WTC11 (cell line): ENCODE results near the gene NR2C2AP. TPM values are rescaled to one million over a fixed set of nuclear protein-coding genes. Genes with fewer than 3 reads are reported as not detected.

Source experiments
- ATAC-seq: fragments of 200-7000 bp; cut with Tn5 transposase; 2 replicates; pipeline ENCODE4 v1.10.0; 2021; ENCODE audit warnings: mild to moderate bottlenecking, moderate library complexity
- CTCF ChIA-PET: fragments of 300-600 bp; sonication (Branson Sonifier 250); formaldehyde crosslinking; loops from one replicate; lab custom pipeline; 2021; ENCODE audit warnings: antibody characterized with exemption; lab: Charles Lee
- POLR2A ChIA-PET: fragments of 350-600 bp; sonication (Branson Sonifier 250); formaldehyde crosslinking; loops from one replicate; lab custom pipeline; 2021; ENCODE audit warnings: antibody characterized with exemption; lab: Charles Lee
- DNase-seq: peaks from one replicate; pipeline ENCODE4 v3.0.0; 2021; ENCODE audit warnings: low spot score
- H3K27ac Mint-ChIP-seq: 2 replicates; pipeline ENCODE4 v1.8.0; 2021; ENCODE audit warnings: mixed read lengths
- H3K27me3 Mint-ChIP-seq: 2 replicates; pipeline ENCODE4 v1.8.0; 2021; ENCODE audit warnings: low read depth, mild to moderate bottlenecking, moderate library complexity, mixed read lengths
- H3K36me3 Mint-ChIP-seq: 2 replicates; pipeline ENCODE4 v1.8.0; 2021; ENCODE audit warnings: mixed read lengths
- H3K4me1 Mint-ChIP-seq: 2 replicates; pipeline ENCODE4 v1.8.0; 2022; ENCODE audit warnings: mixed read lengths
- H3K4me3 Mint-ChIP-seq: 2 replicates; pipeline ENCODE4 v1.8.0; 2021; ENCODE audit warnings: mild to moderate bottlenecking, moderate library complexity, mixed read lengths
- H3K9me3 Mint-ChIP-seq: 2 replicates; pipeline ENCODE4 v1.8.0; 2021; ENCODE audit warnings: mixed read lengths
- ELF4 ChIP-seq: sonication (generic); formaldehyde crosslinking; IDR thresholded peaks from 2 replicates; pipeline ENCODE4 v1.8.1; 2022; ENCODE audit warnings: low read depth, mild to moderate bottlenecking, moderate library complexity, missing genetic modification reagents
- GTF2I ChIP-seq: fragments of 250-450 bp; sonication (Bioruptor Pico); conservative IDR thresholded peaks from 2 replicates; pipeline ENCODE4 v1.4.0; 2021; ENCODE audit warnings: mild to moderate bottlenecking
- NR2C2 ChIP-seq: sonication (generic); formaldehyde crosslinking; IDR thresholded peaks from 2 replicates; pipeline ENCODE4 v1.8.0; 2022; ENCODE audit warnings: mild to moderate bottlenecking, missing genetic modification reagents
- PRRX2 ChIP-seq: fragments of 250-450 bp; sonication (Bioruptor Pico); IDR thresholded peaks from 2 replicates; pipeline ENCODE4 v1.8.0; 2021; ENCODE audit warnings: mild to moderate bottlenecking
- SOX15 ChIP-seq: fragments of 250-450 bp; sonication (Bioruptor Pico); IDR thresholded peaks from 2 replicates; pipeline ENCODE4 v1.9.0; 2021; ENCODE audit warnings: mild to moderate bottlenecking
- TEAD4 ChIP-seq: sonication (generic); formaldehyde crosslinking; IDR thresholded peaks from 2 replicates; pipeline ENCODE4 v1.8.0; 2022; ENCODE audit warnings: mild to moderate bottlenecking, missing genetic modification reagents
- ZNF396 ChIP-seq: fragments of 250-450 bp; sonication (Bioruptor Pico); IDR thresholded peaks from 2 replicates; pipeline ENCODE4 v1.8.0; 2021; ENCODE audit warnings: mild to moderate bottlenecking, moderate library complexity, borderline replicate concordance
- ZNF423 ChIP-seq: fragments of 250-450 bp; sonication (Bioruptor Pico); IDR thresholded peaks from 2 replicates; pipeline ENCODE4 v2.1.2; 2022; ENCODE audit warnings: mild to moderate bottlenecking, moderate library complexity
- total RNA-seq: library from RNA; stranded (reverse); gene quantifications from 3 replicates; pipeline ENCODE4 v1.2.3, GENCODE V29; 2021
- TF ChIP-seq, protein P1 (sequence below): sonication (generic); formaldehyde crosslinking; IDR thresholded peaks from 2 replicates; pipeline ENCODE4 v1.8.1; 2023; ENCODE audit warnings: mild to moderate bottlenecking, missing genetic modification reagents
- TF ChIP-seq, protein P2 (sequence below): fragments of 250-450 bp; sonication (Bioruptor Pico); IDR thresholded peaks from 2 replicates; pipeline ENCODE4 v1.8.0; 2021; ENCODE audit warnings: mild to moderate bottlenecking
- TF ChIP-seq, protein P3 (sequence below): sonication (generic); formaldehyde crosslinking; IDR thresholded peaks from 2 replicates; pipeline ENCODE4 v1.8.1; 2023; ENCODE audit warnings: mild to moderate bottlenecking, missing genetic modification reagents, borderline replicate concordance
- TF ChIP-seq, protein P4 (sequence below): fragments of 200-600 bp; IDR thresholded peaks from 2 replicates; pipeline ENCODE4 v1.8.0; 2022; ENCODE audit warnings: antibody characterized with exemption
- TF ChIP-seq, protein P5 (sequence below): sonication (generic); formaldehyde crosslinking; IDR thresholded peaks from 2 replicates; pipeline ENCODE4 v1.8.1; 2023; ENCODE audit warnings: mild to moderate bottlenecking, missing genetic modification reagents, moderate library complexity
- TF ChIP-seq, protein P6 (sequence below): sonication (generic); formaldehyde crosslinking; IDR thresholded peaks from 2 replicates; pipeline ENCODE4 v1.8.0; 2023; ENCODE audit warnings: mild to moderate bottlenecking, missing genetic modification reagents
- TF ChIP-seq, protein P7 (sequence below): sonication (generic); formaldehyde crosslinking; IDR thresholded peaks from 2 replicates; pipeline ENCODE4 v1.8.1; 2023; ENCODE audit warnings: mild to moderate bottlenecking, moderate library complexity, missing genetic modification reagents

The NR2C2AP gene
- total RNA-seq, 1 experiment from 2014 or later: 24.9 TPM

DNA sequence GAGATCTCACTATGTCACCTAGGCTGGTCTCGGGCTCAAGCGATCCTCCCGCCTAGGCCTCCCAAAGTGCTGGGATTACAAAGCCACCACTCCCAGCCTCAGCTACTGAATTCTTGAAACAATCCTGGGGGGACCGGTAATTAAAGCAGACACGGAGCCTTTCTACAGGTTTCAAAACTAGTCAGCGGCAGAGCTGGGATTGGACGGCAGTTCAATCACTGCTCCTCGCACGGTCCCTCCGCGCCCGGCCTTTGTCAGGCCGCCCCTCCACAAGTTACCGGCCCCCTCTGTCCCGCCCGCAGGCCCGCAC, 11.5 kb downstream of the NR2C2AP start:
- CTCF ChIA-PET: interaction anchor here (0.5 to 2.5 kb wide), 7 partner anchors 12 to 151 kb away, joined by 3 to 12 read pairs (median 4); no protein-coding TSS in a partner anchor
- no peaks in the 10 kb centered on the region for H3K27me3 Mint-ChIP-seq
- H3K9me3 Mint-ChIP-seq: no peaks in the 10 kb centered on the region
- ATAC-seq (no peak), DNase-seq (no peak)
- peak overlapping the region; percentile 96 for H3K4me3 Mint-ChIP-seq
- POLR2A ChIA-PET: interaction anchor here (1.5 kb wide), 1 partner anchor 46 kb away, joined by 9 read pairs; no protein-coding TSS in a partner anchor
- H3K36me3 Mint-ChIP-seq: peaks cover 1% of the 10 kb centered on the region; the same call in 1 of the 2 replicates
- H3K4me1 Mint-ChIP-seq: peaks cover 15% of the 10 kb centered on the region; the same call in 1 of the 2 replicates
- 0 out of 2 replicates have a peak, but pooled peaks have one; percentile 38 for TF ChIP-seq TEAD4 (CRISPR knock-in tag)
- 0 out of 2 replicates have a peak, but pooled peaks have one; percentile 24 for TF ChIP-seq NR2C2
- TF ChIP-seq, protein P1, sequence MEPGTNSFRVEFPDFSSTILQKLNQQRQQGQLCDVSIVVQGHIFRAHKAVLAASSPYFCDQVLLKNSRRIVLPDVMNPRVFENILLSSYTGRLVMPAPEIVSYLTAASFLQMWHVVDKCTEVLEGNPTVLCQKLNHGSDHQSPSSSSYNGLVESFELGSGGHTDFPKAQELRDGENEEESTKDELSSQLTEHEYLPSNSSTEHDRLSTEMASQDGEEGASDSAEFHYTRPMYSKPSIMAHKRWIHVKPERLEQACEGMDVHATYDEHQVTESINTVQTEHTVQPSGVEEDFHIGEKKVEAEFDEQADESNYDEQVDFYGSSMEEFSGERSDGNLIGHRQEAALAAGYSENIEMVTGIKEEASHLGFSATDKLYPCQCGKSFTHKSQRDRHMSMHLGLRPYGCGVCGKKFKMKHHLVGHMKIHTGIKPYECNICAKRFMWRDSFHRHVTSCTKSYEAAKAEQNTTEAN (CRISPR knock-in tag): no peak
- peak overlapping the region; percentile 97 for H3K27ac Mint-ChIP-seq

DNA sequence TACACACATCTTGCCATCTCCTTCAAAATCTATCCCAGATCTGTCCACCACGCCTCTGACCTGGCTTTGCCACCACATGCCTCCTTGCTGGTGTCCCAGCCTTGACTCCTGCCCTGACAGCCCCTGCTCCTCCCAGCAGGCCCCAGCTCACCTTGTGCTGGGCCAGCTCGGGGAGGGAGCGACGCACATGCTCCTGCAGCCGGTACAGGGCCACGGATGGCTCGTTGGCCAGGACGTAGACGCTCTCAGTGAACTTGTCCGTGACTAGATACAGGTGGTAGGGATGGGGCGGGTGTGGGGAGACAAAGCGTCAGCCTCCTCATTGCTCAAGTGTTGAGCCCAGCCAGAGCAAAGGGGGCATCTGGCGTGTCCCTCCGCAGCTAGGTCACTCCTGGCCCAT, 16.5 kb downstream of the NR2C2AP start:
- ChIA-PET POLR2A (no interaction called here), CTCF (interaction anchor here (0.5 to 1.8 kb wide), 2 partner anchors 38 to 144 kb away, joined by 3 to 21 read pairs; no protein-coding TSS in a partner anchor)
- Mint-ChIP-seq H3K27me3 (no peaks in the 10 kb centered on the region), H3K9me3 (no peaks in the 10 kb centered on the region), H3K36me3 (peaks cover 4% of the 10 kb centered on the region), H3K4me3 (no peak overlapping the region), H3K4me1 (peaks cover 15% of the 10 kb centered on the region), H3K27ac (0 out of 2 replicates have a peak overlapping the region, but pooled peaks have one; percentile 36)
- DNase-seq (no peak), ATAC-seq (no peak)
- no peak for TF ChIP-seq ZNF423

DNA sequence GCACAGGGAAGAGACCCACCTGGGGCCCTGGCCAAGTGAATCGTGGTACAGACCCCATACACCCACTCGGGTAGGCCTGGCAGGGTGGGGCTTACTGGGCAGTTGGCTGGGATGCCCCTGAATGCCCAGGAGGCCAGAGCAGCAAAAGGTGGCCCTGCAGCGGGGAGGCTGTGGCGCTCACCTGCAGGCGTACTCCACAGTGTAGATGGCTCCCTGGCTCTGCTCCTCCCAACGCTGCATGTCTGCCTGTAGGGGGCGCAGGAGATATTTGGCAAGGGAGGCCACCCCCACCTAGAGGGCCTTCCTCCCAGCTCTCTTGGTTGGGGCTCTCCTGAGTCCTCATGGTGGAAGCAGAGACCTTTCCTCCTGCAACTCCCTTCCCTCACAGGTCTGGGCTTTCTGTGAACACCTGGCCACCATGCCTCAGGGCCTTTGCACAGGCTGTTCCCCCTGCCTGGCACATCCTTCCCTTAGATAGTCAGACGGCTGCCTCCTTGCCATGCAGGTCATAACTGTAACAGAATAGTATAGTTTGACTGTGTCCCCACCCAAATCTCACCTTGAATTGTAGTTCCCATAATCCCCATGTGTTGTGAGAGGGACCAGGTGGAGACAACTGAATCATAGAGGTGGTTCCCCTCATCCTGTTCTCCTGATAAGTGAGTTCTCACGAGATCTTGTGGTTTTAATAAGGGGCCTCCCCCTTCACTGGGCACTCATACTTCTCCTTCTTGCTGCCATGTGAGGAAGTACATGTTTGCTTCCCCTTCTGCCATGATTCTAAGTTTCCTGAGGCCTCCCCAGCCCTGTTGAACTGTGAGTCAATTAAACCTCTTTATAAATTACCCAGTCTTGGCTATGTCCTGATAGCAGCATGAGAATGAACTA, 17.1 kb downstream of the NR2C2AP start:
- peak overlapping the region; percentile 84 for H3K27ac Mint-ChIP-seq
- no peaks in the 10 kb centered on the region for H3K27me3 Mint-ChIP-seq
- ChIA-PET POLR2A (interaction anchor here (0.6 kb wide), 1 partner anchor 19 kb away, joined by 3 read pairs; no protein-coding TSS in a partner anchor), CTCF (interaction anchor here (0.5 to 1.8 kb wide), 21 partner anchors 11 to 368 kb away, joined by 3 to 21 read pairs (median 4); partner anchors contain the start of genes MEF2B and NR2C2AP)
- no peak overlapping the region for H3K4me3 Mint-ChIP-seq
- DNase-seq (peak; percentile 89), ATAC-seq (peak; percentile 100)
- H3K4me1 Mint-ChIP-seq: peaks cover 11% of the 10 kb centered on the region
- no peaks in the 10 kb centered on the region for H3K9me3 Mint-ChIP-seq
- peaks cover 4% of the 10 kb centered on the region for H3K36me3 Mint-ChIP-seq
- TF ChIP-seq ELF4 (CRISPR knock-in tag) (no peak), ZNF396 (CRISPR knock-in tag) (no peak), GTF2I (0 out of 2 replicates have a peak, but pooled peaks have one; percentile 68), PRRX2 (CRISPR knock-in tag) (0 out of 2 replicates have a peak, but pooled peaks have one; percentile 35), SOX15 (CRISPR knock-in tag) (no peak)
- TF ChIP-seq, protein P2, sequence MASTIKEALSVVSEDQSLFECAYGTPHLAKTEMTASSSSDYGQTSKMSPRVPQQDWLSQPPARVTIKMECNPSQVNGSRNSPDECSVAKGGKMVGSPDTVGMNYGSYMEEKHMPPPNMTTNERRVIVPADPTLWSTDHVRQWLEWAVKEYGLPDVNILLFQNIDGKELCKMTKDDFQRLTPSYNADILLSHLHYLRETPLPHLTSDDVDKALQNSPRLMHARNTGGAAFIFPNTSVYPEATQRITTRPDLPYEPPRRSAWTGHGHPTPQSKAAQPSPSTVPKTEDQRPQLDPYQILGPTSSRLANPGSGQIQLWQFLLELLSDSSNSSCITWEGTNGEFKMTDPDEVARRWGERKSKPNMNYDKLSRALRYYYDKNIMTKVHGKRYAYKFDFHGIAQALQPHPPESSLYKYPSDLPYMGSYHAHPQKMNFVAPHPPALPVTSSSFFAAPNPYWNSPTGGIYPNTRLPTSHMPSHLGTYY (CRISPR knock-in tag): peak; percentile 20; the same call in 1 of the 2 replicates
- TF ChIP-seq, protein P3, sequence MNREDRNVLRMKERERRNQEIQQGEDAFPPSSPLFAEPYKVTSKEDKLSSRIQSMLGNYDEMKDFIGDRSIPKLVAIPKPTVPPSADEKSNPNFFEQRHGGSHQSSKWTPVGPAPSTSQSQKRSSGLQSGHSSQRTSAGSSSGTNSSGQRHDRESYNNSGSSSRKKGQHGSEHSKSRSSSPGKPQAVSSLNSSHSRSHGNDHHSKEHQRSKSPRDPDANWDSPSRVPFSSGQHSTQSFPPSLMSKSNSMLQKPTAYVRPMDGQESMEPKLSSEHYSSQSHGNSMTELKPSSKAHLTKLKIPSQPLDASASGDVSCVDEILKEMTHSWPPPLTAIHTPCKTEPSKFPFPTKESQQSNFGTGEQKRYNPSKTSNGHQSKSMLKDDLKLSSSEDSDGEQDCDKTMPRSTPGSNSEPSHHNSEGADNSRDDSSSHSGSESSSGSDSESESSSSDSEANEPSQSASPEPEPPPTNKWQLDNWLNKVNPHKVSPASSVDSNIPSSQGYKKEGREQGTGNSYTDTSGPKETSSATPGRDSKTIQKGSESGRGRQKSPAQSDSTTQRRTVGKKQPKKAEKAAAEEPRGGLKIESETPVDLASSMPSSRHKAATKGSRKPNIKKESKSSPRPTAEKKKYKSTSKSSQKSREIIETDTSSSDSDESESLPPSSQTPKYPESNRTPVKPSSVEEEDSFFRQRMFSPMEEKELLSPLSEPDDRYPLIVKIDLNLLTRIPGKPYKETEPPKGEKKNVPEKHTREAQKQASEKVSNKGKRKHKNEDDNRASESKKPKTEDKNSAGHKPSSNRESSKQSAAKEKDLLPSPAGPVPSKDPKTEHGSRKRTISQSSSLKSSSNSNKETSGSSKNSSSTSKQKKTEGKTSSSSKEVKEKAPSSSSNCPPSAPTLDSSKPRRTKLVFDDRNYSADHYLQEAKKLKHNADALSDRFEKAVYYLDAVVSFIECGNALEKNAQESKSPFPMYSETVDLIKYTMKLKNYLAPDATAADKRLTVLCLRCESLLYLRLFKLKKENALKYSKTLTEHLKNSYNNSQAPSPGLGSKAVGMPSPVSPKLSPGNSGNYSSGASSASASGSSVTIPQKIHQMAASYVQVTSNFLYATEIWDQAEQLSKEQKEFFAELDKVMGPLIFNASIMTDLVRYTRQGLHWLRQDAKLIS (CRISPR knock-in tag): no peak
- TF ChIP-seq, protein P4, sequence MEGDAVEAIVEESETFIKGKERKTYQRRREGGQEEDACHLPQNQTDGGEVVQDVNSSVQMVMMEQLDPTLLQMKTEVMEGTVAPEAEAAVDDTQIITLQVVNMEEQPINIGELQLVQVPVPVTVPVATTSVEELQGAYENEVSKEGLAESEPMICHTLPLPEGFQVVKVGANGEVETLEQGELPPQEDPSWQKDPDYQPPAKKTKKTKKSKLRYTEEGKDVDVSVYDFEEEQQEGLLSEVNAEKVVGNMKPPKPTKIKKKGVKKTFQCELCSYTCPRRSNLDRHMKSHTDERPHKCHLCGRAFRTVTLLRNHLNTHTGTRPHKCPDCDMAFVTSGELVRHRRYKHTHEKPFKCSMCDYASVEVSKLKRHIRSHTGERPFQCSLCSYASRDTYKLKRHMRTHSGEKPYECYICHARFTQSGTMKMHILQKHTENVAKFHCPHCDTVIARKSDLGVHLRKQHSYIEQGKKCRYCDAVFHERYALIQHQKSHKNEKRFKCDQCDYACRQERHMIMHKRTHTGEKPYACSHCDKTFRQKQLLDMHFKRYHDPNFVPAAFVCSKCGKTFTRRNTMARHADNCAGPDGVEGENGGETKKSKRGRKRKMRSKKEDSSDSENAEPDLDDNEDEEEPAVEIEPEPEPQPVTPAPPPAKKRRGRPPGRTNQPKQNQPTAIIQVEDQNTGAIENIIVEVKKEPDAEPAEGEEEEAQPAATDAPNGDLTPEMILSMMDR: peak; percentile 93
- TF ChIP-seq, protein P5, sequence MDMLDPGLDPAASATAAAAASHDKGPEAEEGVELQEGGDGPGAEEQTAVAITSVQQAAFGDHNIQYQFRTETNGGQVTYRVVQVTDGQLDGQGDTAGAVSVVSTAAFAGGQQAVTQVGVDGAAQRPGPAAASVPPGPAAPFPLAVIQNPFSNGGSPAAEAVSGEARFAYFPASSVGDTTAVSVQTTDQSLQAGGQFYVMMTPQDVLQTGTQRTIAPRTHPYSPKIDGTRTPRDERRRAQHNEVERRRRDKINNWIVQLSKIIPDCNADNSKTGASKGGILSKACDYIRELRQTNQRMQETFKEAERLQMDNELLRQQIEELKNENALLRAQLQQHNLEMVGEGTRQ: no peak
- TF ChIP-seq, protein P6, sequence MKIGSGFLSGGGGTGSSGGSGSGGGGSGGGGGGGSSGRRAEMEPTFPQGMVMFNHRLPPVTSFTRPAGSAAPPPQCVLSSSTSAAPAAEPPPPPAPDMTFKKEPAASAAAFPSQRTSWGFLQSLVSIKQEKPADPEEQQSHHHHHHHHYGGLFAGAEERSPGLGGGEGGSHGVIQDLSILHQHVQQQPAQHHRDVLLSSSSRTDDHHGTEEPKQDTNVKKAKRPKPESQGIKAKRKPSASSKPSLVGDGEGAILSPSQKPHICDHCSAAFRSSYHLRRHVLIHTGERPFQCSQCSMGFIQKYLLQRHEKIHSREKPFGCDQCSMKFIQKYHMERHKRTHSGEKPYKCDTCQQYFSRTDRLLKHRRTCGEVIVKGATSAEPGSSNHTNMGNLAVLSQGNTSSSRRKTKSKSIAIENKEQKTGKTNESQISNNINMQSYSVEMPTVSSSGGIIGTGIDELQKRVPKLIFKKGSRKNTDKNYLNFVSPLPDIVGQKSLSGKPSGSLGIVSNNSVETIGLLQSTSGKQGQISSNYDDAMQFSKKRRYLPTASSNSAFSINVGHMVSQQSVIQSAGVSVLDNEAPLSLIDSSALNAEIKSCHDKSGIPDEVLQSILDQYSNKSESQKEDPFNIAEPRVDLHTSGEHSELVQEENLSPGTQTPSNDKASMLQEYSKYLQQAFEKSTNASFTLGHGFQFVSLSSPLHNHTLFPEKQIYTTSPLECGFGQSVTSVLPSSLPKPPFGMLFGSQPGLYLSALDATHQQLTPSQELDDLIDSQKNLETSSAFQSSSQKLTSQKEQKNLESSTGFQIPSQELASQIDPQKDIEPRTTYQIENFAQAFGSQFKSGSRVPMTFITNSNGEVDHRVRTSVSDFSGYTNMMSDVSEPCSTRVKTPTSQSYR (CRISPR knock-in tag): no peak
- TF ChIP-seq, protein P7, sequence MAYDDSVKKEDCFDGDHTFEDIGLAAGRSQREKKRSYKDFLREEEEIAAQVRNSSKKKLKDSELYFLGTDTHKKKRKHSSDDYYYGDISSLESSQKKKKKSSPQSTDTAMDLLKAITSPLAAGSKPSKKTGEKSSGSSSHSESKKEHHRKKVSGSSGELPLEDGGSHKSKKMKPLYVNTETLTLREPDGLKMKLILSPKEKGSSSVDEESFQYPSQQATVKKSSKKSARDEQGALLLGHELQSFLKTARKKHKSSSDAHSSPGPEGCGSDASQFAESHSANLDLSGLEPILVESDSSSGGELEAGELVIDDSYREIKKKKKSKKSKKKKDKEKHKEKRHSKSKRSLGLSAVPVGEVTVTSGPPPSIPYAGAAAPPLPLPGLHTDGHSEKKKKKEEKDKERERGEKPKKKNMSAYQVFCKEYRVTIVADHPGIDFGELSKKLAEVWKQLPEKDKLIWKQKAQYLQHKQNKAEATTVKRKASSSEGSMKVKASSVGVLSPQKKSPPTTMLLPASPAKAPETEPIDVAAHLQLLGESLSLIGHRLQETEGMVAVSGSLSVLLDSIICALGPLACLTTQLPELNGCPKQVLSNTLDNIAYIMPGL: peak; percentile 30; the same call in 1 of the 2 replicates
